ENCODE measurements around the gene DNAJC17.

The DNAJC17 gene

GRCh38 chr15:40787344-40787841 is 19.9 kb downstream of the DNAJC17 start:
- in situ Hi-C loops (cut with HindIII; ENCODE audit: low sequenced_read_pairs), result no loop called here
- no peak for TF ChIP-seq CTCF (IDR thresholded peaks at IDR 0.05; ENCODE audit: low read depth, low read length, missing control alignments)
- H3K4me3 ChIP-seq (ENCODE audit: low read depth, low read length), result no peak overlapping the region
- peak; percentile 91 for DNase-seq (ENCODE audit: low read depth)

GRCh38 chr15:40785814-40786213 is 21.5 kb downstream of the DNAJC17 start:
- TF ChIP-seq CTCF (IDR thresholded peaks at IDR 0.05; ENCODE audit: low read depth, low read length, missing control alignments), result no peak
- in situ Hi-C loops (cut with HindIII; ENCODE audit: low sequenced_read_pairs), result no loop called here
- no peak overlapping the region for H3K4me3 ChIP-seq (ENCODE audit: low read depth, low read length)
- DNase-seq (ENCODE audit: low read depth), result no peak

GRCh38 chr15:40785164-40785563 is 22.1 kb downstream of the DNAJC17 start:
- no peak for TF ChIP-seq CTCF (IDR thresholded peaks at IDR 0.05; ENCODE audit: low read depth, low read length, missing control alignments)
- in situ Hi-C loops (cut with HindIII; ENCODE audit: low sequenced_read_pairs), result no loop called here
- DNase-seq (ENCODE audit: low read depth), result no peak

GRCh38 chr15:40782609-40783227 is 24.6 kb downstream of the DNAJC17 start:
- DNase-seq (ENCODE audit: low read depth), result no peak
- TF ChIP-seq CTCF (IDR thresholded peaks at IDR 0.05; ENCODE audit: low read depth, low read length, missing control alignments), result peak; percentile 39
- in situ Hi-C loops (cut with HindIII; ENCODE audit: low sequenced_read_pairs), result no loop called here
- no peak overlapping the region for H3K4me3 ChIP-seq (ENCODE audit: low read depth, low read length)

More at GRCh38 chr15:40785164-40785563, 22.1 kb downstream of the DNAJC17 start:
- no peak overlapping the region for H3K4me3 ChIP-seq (ENCODE audit: low read depth, low read length)

- no peak overlapping the region for H3K4me3 ChIP-seq (ENCODE audit: low read depth, low read length)
- TF ChIP-seq CTCF (IDR thresholded peaks at IDR 0.05; ENCODE audit: low read depth, low read length, missing control alignments), result no peak
- in situ Hi-C loops (cut with HindIII; ENCODE audit: low sequenced_read_pairs), result no loop called here
- peak; percentile 49 for DNase-seq (ENCODE audit: low read depth)
Observed at GRCh38 chr15:40776537-40777141, 30.6 kb downstream of the DNAJC17 start.

- in situ Hi-C loops (cut with HindIII; ENCODE audit: low sequenced_read_pairs), result no loop called here
- H3K4me3 ChIP-seq (ENCODE audit: low read depth, low read length), result no peak overlapping the region
- no peak for DNase-seq (ENCODE audit: low read depth)
- TF ChIP-seq CTCF (IDR thresholded peaks at IDR 0.05; ENCODE audit: low read depth, low read length, missing control alignments), result no peak
Observed at GRCh38 chr15:40775740-40776536, 31.3 kb downstream of the DNAJC17 start.
